ENCODE measurements around the gene OTOA.
"Not testable (repeated sequence)": the region's sequence is repeated elsewhere in the genome, so short reads cannot be mapped to it uniquely, and the experiment has no call there.

Gene OTOA

DNA sequence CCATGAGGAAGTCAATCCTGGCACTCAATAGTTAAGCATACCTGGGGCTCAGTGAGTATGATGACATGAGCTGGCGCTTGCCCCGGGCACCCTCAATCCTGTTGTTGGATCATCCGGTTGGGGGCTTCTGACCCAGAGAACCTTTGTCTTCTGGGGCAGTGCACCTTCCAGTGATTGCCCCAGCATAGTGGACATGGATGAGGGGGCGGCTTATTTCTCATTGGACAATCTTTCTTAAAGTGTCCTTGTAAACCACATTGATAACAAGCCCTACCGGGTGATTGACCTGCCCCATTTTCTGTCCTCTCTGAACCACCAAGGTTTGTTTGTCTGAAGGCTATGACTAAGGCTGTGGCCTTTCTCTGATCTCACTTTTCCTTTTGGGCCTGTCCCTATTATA lies 29.6 kb upstream of the OTOA start:
- no peak overlapping the region for H3K4me3 ChIP-seq
- no peak overlapping the region for H3K27ac ChIP-seq
- TF ChIP-seq, protein P1, sequence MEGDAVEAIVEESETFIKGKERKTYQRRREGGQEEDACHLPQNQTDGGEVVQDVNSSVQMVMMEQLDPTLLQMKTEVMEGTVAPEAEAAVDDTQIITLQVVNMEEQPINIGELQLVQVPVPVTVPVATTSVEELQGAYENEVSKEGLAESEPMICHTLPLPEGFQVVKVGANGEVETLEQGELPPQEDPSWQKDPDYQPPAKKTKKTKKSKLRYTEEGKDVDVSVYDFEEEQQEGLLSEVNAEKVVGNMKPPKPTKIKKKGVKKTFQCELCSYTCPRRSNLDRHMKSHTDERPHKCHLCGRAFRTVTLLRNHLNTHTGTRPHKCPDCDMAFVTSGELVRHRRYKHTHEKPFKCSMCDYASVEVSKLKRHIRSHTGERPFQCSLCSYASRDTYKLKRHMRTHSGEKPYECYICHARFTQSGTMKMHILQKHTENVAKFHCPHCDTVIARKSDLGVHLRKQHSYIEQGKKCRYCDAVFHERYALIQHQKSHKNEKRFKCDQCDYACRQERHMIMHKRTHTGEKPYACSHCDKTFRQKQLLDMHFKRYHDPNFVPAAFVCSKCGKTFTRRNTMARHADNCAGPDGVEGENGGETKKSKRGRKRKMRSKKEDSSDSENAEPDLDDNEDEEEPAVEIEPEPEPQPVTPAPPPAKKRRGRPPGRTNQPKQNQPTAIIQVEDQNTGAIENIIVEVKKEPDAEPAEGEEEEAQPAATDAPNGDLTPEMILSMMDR (IDR thresholded peaks at IDR 0.05): no peak
- no peak for DNase-seq (ENCODE audit: low spot score)

DNA sequence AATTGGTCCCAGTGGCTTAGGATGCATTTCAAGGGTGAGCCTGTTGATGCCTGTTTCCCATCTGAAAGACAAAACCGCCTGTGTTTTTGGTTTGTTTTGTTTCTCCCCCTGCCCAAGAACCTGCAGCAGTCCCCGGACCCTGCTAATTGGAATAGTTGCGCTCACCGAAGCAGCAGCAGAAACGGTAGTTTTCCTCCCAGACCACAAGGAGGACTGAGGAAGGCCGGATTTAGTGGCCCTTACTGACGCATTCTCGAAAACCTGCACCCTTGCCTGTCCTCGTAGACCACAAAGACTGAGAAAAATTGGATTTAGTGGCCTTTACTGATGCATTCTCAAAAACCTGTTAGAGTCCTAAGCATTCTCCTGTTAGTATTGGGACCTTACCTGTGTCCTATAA lies 28.1 kb upstream of the OTOA start:
- not testable (repeated sequence) for H3K27ac ChIP-seq; DNase-seq (ENCODE audit: low spot score); H3K4me3 ChIP-seq

DNA sequence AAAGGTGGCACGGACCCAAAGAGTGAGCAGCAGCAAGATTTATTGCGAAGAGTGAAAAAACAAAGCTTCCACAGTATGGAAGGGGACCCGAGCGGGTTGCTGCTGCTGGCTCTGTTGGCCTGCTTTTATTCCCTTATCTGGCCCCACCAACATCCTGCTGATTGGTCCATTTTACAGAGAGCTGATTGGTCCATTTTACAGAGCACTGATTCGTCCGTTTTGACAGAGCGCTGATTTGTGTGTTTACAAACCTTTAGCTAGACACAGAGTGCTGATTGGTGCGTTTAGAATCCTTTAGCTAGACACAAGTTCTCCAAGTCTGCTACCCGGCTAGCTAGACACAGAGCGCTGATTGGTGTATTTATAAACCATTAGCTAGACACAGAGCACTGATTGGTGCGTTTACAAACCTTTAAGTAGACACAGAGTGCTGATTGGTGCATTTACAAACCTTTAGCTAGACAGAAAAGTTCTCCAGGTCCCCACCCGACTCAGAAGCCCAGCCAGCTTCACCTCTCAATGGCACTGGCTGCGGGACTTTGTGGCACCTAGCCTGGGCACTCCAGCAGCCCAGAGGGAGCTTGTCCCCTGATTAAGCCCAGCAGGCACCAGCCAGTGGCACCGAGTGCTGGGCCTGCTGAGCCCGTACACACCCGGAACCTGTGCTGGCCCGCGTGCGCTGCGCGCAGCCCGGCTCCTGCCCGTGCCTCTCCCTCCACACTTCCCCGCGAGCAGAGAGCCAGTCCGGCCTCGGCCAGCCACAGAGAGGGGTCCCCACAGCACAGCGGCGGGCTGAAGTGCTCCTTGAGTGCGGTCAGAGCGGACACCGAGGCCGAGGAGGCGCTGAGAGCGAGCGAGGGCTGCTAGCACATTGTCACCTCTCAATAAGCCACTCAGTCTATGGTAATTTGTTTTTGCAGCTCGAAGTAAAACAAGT lies 26.5 kb upstream of the OTOA start:
- no peak overlapping the region for H3K4me3 ChIP-seq
- TF ChIP-seq, protein P1 (IDR thresholded peaks at IDR 0.05): no peak
- H3K27ac ChIP-seq: no peak overlapping the region
- no peak for DNase-seq (ENCODE audit: low spot score)

DNA sequence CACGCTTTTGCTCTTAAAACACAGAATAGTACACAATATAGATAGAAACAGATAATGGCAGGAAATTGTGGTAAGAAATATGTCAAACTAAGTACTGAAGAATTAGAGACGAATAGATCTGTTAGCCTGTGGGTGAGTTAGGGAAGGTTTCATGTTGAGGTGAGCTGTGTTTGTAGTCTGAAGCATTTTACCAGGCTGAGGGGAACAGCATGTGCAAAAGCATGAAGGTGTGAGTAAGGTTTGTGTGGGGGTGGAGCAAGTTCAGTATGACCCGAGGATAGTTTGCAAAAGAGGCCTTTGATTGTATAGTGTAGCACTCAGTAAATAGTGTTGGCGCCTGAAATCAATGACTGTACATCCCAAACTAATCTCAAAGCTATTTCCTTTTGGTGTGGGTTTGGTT lies 25.2 kb upstream of the OTOA start:
- Histone ChIP-seq H3K4me3 (no peak overlapping the region), H3K27ac (no peak overlapping the region)
- no peak for DNase-seq (ENCODE audit: low spot score)
- TF ChIP-seq, protein P1 (IDR thresholded peaks at IDR 0.05): no peak

DNA sequence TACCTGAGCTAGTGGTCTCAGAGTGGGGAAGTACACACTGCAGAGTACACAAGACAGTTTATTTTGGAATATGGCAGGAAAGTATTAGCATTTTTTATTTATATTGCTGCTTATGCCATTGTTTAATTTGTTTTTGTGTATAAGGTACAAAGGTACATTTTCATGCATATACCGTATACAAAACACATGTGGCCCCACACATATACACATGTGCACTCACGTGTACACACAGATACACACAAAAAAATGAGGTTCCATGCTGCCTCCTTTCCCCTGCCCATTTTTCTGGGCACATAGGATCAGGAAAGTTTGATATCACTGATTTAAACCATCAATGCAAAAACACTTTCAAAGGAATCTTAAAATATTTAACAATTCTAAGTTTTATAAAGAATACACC lies 24.3 kb upstream of the OTOA start:
- TF ChIP-seq, protein P1 (IDR thresholded peaks at IDR 0.05): no peak
- DNase-seq (ENCODE audit: low spot score): no peak
- H3K4me3 ChIP-seq: no peak overlapping the region
- no peak overlapping the region for H3K27ac ChIP-seq

DNA sequence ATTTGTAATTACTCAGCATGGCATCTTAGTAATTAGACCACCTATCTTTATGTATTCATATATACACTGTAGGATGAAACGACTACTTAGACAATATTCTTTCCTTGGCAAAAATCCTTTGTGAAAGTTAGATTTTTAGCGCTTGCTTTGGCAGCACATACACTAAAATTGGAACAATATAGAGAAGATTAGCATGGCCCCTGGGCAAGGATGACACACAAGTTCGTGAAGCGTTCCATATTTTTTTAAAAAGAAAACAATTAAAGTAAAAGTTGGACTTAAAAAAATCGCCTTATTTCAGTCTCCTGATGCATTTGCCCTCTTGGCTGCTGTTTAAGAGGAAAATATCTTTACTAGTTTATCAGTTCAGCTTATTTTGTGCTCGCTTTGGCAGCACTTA lies 21.9 kb upstream of the OTOA start:
- Histone ChIP-seq H3K27ac (no peak overlapping the region), H3K4me3 (no peak overlapping the region)
- TF ChIP-seq, protein P1 (IDR thresholded peaks at IDR 0.05): no peak
- no peak for DNase-seq (ENCODE audit: low spot score)

DNA sequence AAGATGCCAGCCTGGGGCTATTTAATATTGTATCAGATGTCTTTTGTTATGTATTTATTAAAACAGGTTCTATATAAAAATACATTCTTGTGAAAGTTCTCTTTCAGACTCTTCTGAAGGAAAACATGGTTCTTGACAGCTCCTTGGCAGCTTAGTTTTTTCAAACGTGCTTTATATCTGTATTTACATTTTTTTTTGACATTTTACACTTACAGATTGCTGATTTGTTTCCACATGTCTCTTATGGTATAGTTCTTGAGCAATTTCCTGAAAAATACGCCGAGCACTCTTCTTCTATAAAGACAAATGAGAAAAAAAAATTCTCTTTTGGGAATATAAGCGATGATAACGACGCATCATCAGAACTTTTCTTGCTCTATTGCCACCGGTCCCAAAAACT lies 20.9 kb upstream of the OTOA start:
- H3K27ac ChIP-seq: no peak overlapping the region
- no peak for DNase-seq (ENCODE audit: low spot score)
- H3K4me3 ChIP-seq: no peak overlapping the region
- TF ChIP-seq, protein P1 (IDR thresholded peaks at IDR 0.05): no peak
